RCC 7860 (cell line): ENCODE data around the gene EPB41.

ENCODE experiments used
- DNase-seq: peaks from one replicate; pipeline ENCODE4 v3.0.0-alpha.2; 2015; ENCODE audit warnings: low spot score
- FAIRE-seq: peaks from 2 replicates; lab custom pipeline; 2012; peaks lifted over from hg19 to GRCh38; lab: Jason Lieb, UNC

EPB41 gene

GRCh38 chr1:29162025-29162424, 247.7 kb downstream of the EPB41 start:
- FAIRE-seq (no peak), DNase-seq (no peak)

GRCh38 chr1:29162476-29163138, 248.2 kb downstream of the EPB41 start:
- DNase-seq (no peak), FAIRE-seq (no peak)

DNA sequence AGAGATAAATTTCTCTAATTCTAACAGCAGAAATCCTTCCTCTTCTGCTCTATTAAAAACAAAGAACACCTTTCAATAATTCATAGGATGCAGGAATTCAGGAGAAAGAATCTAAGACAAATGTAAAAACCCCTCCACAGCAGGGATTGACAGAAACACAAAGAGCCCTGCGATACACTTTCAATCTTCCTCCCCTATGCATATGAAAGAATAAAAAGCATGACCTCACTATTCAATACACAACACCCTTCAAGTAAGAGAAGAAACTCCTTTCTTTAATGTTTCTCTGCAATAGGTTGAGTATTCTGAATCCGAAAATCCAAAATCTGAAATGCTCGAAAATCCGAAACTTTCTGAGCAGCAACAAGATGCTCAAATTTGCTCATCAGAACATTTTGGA, 250.2 kb downstream of the EPB41 start:
- no peak for DNase-seq
- FAIRE-seq, result no peak

DNA sequence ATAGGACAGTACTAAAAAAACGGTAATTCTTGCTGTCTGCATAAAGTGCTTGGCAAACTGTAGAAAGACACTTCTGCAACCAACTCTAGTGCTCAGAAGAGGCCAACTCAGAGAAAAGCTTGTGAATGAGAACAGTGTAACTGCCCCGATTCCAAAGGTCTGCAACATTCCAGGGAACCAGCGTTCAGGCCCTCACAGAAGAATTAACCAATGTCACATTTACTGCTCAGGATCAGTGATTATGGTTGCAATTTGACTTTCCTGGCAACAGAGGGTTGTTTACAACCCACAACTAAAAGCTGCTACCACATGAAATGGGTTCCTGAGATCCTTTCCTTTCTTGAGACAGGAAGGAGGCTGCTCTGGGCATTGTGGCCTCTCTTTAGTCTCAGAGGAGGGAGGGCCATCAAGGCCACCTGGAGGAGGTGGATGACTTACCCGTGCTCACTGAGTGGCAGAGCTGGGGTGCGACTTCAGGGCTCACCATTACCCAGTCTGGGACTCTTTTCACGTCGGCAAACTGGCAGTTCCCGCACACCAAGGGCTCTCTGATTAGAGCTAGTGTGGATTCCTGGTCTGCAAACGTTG, 252.0 kb downstream of the EPB41 start:
- FAIRE-seq, result no peak
- DNase-seq, result no peak

DNA sequence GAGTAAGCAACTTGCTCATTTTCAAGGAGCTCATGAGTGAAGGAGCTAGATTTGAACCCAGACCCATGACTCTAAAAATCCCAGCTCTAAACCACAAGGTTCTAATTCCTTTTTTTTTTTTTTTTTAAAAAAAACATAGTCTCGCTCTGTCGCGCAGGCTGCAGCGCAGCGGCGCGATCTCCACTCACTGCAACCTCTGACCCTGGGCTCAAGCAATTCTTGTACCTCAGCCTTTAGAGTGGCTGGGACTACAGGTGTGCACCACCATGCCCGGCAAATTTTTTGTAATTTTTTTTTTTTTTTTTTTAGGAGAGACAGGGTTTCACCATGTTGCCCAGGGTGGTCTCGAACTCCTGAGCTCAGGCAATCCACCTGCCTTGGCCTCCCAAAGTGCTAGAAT, 253.5 kb downstream of the EPB41 start:
- FAIRE-seq, result no peak
- DNase-seq, result no peak
